NT2/D1 (cell line): ENCODE measurements around the gene CAMK2A.

ENCODE experiments used
- DNase-seq: peaks from one replicate; pipeline ENCODE4 v3.0.0-alpha.2; 2011; ENCODE audit warnings: low read depth, low spot score
- H3K27me3 ChIP-seq: 2 replicates; pipeline ENCODE4 v1.6.0; 2011; ENCODE audit warnings: mild to moderate bottlenecking; ENCODE audit not compliant: insufficient read length, insufficient read depth
- H3K36me3 ChIP-seq: 2 replicates; pipeline ENCODE4 v1.6.1; 2011; ENCODE audit warnings: mild to moderate bottlenecking, low read length, mixed read lengths; ENCODE audit not compliant: insufficient read depth, insufficient read length
- H3K4me1 ChIP-seq: 2 replicates; pipeline ENCODE4 v1.5.1; 2011; ENCODE audit not compliant: insufficient read depth, insufficient read length
- H3K4me3 ChIP-seq: 2 replicates; pipeline ENCODE4 v1.5.1; 2011; ENCODE audit warnings: low read depth; ENCODE audit not compliant: insufficient read length
- H3K9ac ChIP-seq: 2 replicates; pipeline ENCODE4 v1.6.0; 2011; ENCODE audit warnings: low read depth; ENCODE audit not compliant: insufficient read length
- H3K9me3 ChIP-seq: 2 replicates; pipeline ENCODE4 v1.5.1; 2011; ENCODE audit warnings: mild to moderate bottlenecking, low read length; ENCODE audit not compliant: insufficient read depth
- SUZ12 ChIP-seq: IDR thresholded peaks from 2 replicates; pipeline ENCODE4 v1.6.1; 2011; ENCODE audit not compliant: insufficient read length, insufficient read depth; ENCODE audit errors: extremely low read depth
- YY1 ChIP-seq: IDR thresholded peaks from 2 replicates; pipeline ENCODE4 v1.6.1; 2011; ENCODE audit not compliant: insufficient read length, insufficient read depth
- ZNF274 ChIP-seq: IDR thresholded peaks from 2 replicates; pipeline ENCODE4 v1.6.1; 2011; ENCODE audit warnings: mild to moderate bottlenecking, low read depth, low read length

CAMK2A gene

GRCh38 chr5:150195736-150196485 is 93.7 kb downstream of the CAMK2A start:
- H3K4me1 ChIP-seq = no peaks in the 10 kb centered on the region
- peaks cover 44% of the 10 kb centered on the region for H3K27me3 ChIP-seq
- H3K36me3 ChIP-seq = no peaks in the 10 kb centered on the region
- TF ChIP-seq SUZ12 (no peak), YY1 (no peak), ZNF274 (no peak)
- no peak overlapping the region for H3K9ac ChIP-seq
- DNase-seq = no peak
- no peaks in the 10 kb centered on the region for H3K9me3 ChIP-seq
- no peak overlapping the region for H3K4me3 ChIP-seq

DNA sequence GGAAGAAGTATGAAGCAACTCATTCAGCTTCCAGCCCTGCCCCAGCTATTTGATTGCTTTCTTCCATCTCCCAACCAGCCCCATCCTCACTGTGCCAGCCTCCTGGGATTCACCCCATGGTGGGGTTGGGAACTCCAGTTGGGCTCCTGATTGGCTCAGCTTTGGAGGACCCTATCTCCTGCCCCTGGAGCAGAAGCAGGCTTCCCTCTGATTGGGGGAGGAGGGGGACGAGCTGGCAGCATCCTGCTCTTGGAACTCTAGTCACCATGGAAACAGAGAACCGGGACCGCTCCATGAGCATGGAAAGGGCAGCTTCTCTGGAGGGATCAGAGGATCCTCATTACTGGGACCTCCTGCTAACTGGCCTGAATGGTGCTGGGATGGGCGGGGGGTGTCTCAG is 97.1 kb downstream of the CAMK2A start:
- Histone ChIP-seq H3K36me3 (no peaks in the 10 kb centered on the region), H3K27me3 (peaks cover 58% of the 10 kb centered on the region), H3K4me1 (peaks cover 3% of the 10 kb centered on the region), H3K9ac (no peak overlapping the region), H3K9me3 (no peaks in the 10 kb centered on the region), H3K4me3 (no peak overlapping the region)
- DNase-seq = no peak
- no peak for TF ChIP-seq SUZ12
- no peak for TF ChIP-seq ZNF274
- no peak for TF ChIP-seq YY1

GRCh38 chr5:150190987-150191386 is 98.6 kb downstream of the CAMK2A start:
- H3K4me3 ChIP-seq = no peak overlapping the region
- H3K27me3 ChIP-seq = peaks cover 71% of the 10 kb centered on the region

GRCh38 chr5:150190503-150190979 is 99.0 kb downstream of the CAMK2A start:
- Histone ChIP-seq H3K4me1 (peaks cover 12% of the 10 kb centered on the region), H3K36me3 (no peaks in the 10 kb centered on the region), H3K27me3 (peaks cover 71% of the 10 kb centered on the region), H3K4me3 (peak overlapping the region; percentile 31), H3K9ac (peak overlapping the region; percentile 32), H3K9me3 (no peaks in the 10 kb centered on the region)
- TF ChIP-seq YY1 = no peak
- no peak for TF ChIP-seq ZNF274
- TF ChIP-seq SUZ12 = no peak
- DNase-seq = no peak

More at GRCh38 chr5:150190987-150191386, 98.6 kb downstream of the CAMK2A start:
- Histone ChIP-seq H3K9me3 (no peaks in the 10 kb centered on the region), H3K4me1 (peaks cover 10% of the 10 kb centered on the region), H3K9ac (no peak overlapping the region), H3K36me3 (no peaks in the 10 kb centered on the region)
- TF ChIP-seq SUZ12 (no peak), YY1 (no peak), ZNF274 (no peak)
- DNase-seq = no peak

GRCh38 chr5:150189728-150190502 is 99.7 kb downstream of the CAMK2A start, which contains the start of gene SLC6A7:
Gene SLC6A7 (plus strand): TSS chr5:150190062. CDS start chr5:150190328, 266 bp downstream.
- H3K27me3 ChIP-seq = peaks cover 74% of the 10 kb centered on the region
- DNase-seq = no peak
- H3K9ac ChIP-seq = peak within 1 kb of the TSS; percentile 32
- peaks cover 12% of the 10 kb centered on the region for H3K4me1 ChIP-seq
- TF ChIP-seq ZNF274 = no peak
- no peak for TF ChIP-seq YY1
- no peak for TF ChIP-seq SUZ12
- H3K9me3 ChIP-seq = no peaks in the 10 kb centered on the region
- peak within 1 kb of the TSS; percentile 31 for H3K4me3 ChIP-seq
- no peaks in the 10 kb centered on the region for H3K36me3 ChIP-seq

DNA sequence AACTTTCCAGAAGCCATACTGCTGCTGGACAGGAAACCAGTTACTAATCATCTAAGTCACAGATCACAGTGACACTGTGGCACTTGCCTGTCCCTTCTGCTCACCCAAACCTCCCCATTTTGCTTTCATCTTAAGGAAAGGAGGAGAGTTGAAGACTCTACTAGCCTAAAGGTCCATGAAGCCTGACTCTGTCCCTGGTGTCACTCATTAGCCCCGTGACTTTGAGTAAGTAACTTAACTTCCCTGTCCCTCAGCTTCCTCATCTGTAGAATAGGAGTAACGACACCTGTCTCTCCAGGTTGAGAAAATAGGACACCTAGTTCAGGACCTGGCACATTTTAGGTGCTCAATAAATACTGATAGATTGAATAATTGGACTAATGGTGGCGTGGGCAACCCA is 100.2 kb downstream of the CAMK2A start:
- Histone ChIP-seq H3K9ac (no peak overlapping the region), H3K9me3 (no peaks in the 10 kb centered on the region), H3K27me3 (peaks cover 80% of the 10 kb centered on the region), H3K36me3 (no peaks in the 10 kb centered on the region), H3K4me3 (no peak overlapping the region), H3K4me1 (peaks cover 12% of the 10 kb centered on the region)
- no peak for TF ChIP-seq SUZ12
- no peak for TF ChIP-seq YY1
- no peak for TF ChIP-seq ZNF274
- no peak for DNase-seq
